ENCODE data around the gene MSX1. TPM values are rescaled to one million over a fixed set of nuclear protein-coding genes. Genes with fewer than 3 reads are reported as not detected.

Gene MSX1
- total and polyA plus RNA-seq, 4 donors: 0.13 to 0.33 (median 0.15) TPM; not detected in 1

DNA sequence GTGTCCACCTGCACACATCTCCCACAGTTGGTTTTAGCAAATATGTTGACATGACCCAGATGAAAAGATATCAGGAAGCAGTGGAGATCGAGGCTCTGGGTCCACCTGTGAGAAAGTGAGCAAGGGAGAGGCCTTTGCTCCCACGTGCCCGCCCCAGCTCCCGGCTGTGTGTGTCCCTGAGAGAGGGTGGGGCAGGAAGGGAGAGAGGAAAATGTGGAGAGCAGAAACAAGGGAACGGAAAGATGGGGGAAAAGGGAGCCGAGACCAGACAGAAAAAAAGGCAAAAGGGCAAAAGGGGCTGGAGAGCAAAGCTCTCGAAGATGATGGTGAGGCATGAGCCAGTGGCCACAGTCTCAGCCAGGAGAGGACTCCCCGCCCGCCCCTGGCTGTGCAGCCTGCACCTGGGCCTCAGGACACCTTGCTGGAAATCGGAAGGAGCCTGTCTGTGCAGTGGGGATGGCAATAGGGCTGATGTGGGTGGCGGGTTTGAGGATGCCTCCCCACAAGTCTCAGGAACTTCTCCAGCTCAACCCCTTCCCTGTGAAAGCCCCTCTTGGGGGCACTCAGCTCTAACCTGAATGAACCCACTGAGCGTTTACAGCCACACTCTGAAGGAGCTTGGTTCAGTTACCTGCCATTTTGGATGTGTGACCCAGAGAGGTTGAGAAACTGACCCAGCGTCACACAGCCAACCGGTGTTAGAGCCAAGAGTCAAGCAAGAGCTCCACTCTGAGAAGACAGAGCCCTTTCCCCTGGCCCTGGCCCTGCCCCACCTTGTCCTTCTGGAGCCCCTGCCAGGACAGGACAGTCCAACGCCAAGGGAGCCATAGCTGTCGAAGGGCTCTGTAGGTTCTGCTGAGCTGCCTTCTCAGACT is 20.3 kb upstream of the MSX1 start:
- 59% methylated on average over 16 of the region's 16 CpGs for WGBS
- no peak overlapping the region for H3K9ac ChIP-seq (ENCODE audit: low read depth in 1 of 2, low read length in 2 of 2)
- no peak overlapping the region for H3K27ac ChIP-seq (ENCODE audit: low read depth in 1 of 2, low read length in 2 of 2)
- H3K4me1 ChIP-seq (ENCODE audit: control insufficient read depth in 4 of 4, insufficient read depth in 4 of 4, low read length in 3 of 4): no peaks in the 10 kb centered on the region
- no peak for DNase-seq (ENCODE audit: low spot score)
- H3K27me3 ChIP-seq (ENCODE audit: control insufficient read depth in 4 of 4, insufficient read depth in 4 of 4, low read length in 3 of 4): peaks cover 0 to 4% (median 0%) of the 10 kb centered on the region in 4 donors
- TF ChIP-seq JUND (IDR thresholded peaks at IDR 0.05) (no peak), FOXA1 (IDR thresholded peaks at IDR 0.05) (no peak), EGR1 (IDR thresholded peaks at IDR 0.05; ENCODE audit: low read depth in 2 of 2) (no peak), NR2F2 (IDR thresholded peaks at IDR 0.05) (no peak), FOXA2 (IDR thresholded peaks at IDR 0.05) (no peak), GABPA (IDR thresholded peaks at IDR 0.05 in 1 of 2, conservative IDR thresholded peaks at IDR 0.05 in 1 of 2) (no peak), RXRA (IDR thresholded peaks at IDR 0.05) (no peak), RAD21 (IDR thresholded peaks at IDR 0.05) (no peak), ZBTB33 (IDR thresholded peaks at IDR 0.05) (no peak), YY1 (IDR thresholded peaks at IDR 0.05) (no peak), TAF1 (conservative IDR thresholded peaks at IDR 0.05) (no peak), CTCF (IDR thresholded peaks at IDR 0.05; ENCODE audit: low read depth, low read length, missing input control) (no peak), HNF4G (IDR thresholded peaks at IDR 0.05) (no peak), REST (IDR thresholded peaks at IDR 0.05) (no peak), SP1 (IDR thresholded peaks at IDR 0.05) (no peak), HNF4A (conservative IDR thresholded peaks at IDR 0.05) (no peak), ATF3 (IDR thresholded peaks at IDR 0.05) (no peak), MAX (IDR thresholded peaks at IDR 0.05) (no peak)
- peaks cover 0 to 2% (median 0%) of the 10 kb centered on the region in 4 donors for H3K9me3 ChIP-seq (ENCODE audit: control insufficient read depth in 4 of 4, low read length in 3 of 4)
- H3K4me3 ChIP-seq (ENCODE audit: low read depth in 1 of 3, low read length in 3 of 3): no peak overlapping the region
- no peaks in the 10 kb centered on the region for H3K36me3 ChIP-seq (ENCODE audit: control insufficient read depth in 4 of 4, insufficient read depth in 3 of 4, low read depth in 1 of 4, low read length in 3 of 4)

All from liver (tissue), 9 donors.